Neuron (in vitro differentiated cells): ENCODE results near the gene PCYT1A.

Experiments used
- H2AFZ ChIP-seq: one replicate; pipeline ENCODE4 v1.6.1; 2013; ENCODE audit warnings: low read depth, mild to moderate bottlenecking, inconsistent platforms, low read length, moderate library complexity
- H3K27me3 ChIP-seq: one replicate; pipeline ENCODE4 v1.6.1; 2013; ENCODE audit warnings: low read length; ENCODE audit not compliant: insufficient read depth
- H3K36me3 ChIP-seq: one replicate; pipeline ENCODE4 v1.6.1; 2013; ENCODE audit warnings: low read length; ENCODE audit not compliant: insufficient read depth
- H3K4me1 ChIP-seq: one replicate; pipeline ENCODE4 v1.6.1; 2013; ENCODE audit warnings: low read length; ENCODE audit not compliant: insufficient read depth
- H3K4me3 ChIP-seq: 2 replicates; pipeline ENCODE4 v1.5.1; 2013; ENCODE audit warnings: mild to moderate bottlenecking, low read length, moderate library complexity
- H3K9me3 ChIP-seq: one replicate; pipeline ENCODE4 v1.6.1; 2013; ENCODE audit warnings: low read length

The PCYT1A gene

GRCh38 chr3:196180346-196180745 lies 107.2 kb downstream of the PCYT1A start:
- H3K27me3 ChIP-seq, result no peaks in the 10 kb centered on the region
- H2AFZ ChIP-seq, result no peak overlapping the region
- no peaks in the 10 kb centered on the region for H3K36me3 ChIP-seq
- H3K4me3 ChIP-seq, result no peak overlapping the region
- no peaks in the 10 kb centered on the region for H3K9me3 ChIP-seq
- peaks cover 18% of the 10 kb centered on the region for H3K4me1 ChIP-seq
